Spleen (tissue), 7 donors: ENCODE measurements around the gene TTC7B.

Experiments
- POLR2A ChIP-seq, 3 donors: fragments of 450-650 bp; IDR thresholded peaks; one replicate each; pipeline ENCODE4 v1.5.1; 2017; ENCODE audit warnings: antibody characterized with exemption in 3 of 3, mild to moderate bottlenecking in 1 of 3
- TF ChIP-seq, protein P1 (sequence below), 11 experiments: fragments of 200-600 bp in 7 of 11; fragments of 450-650 bp in 4 of 11; sonication (generic) in 4 of 11; IDR thresholded peaks in 8 of 11; conservative IDR thresholded peaks in 3 of 11; 1 replicate in 7 of 11; 2 replicates in 4 of 11; pipeline versions ENCODE4 v1.4.0 to v1.8.0; 2016 to 2021; ENCODE audit warnings: antibody characterized with exemption in 11 of 11, inconsistent platforms in 4 of 11, mild to moderate bottlenecking in 1 of 11
- donor health status: DM: no; HTN: no; CAD: no; lungs with moderate emphysema.
- donor health status: DM: no; HTN: no; CAD: no.
- donor health status: DM: no; HTN: no; CAD: no.

DNA sequence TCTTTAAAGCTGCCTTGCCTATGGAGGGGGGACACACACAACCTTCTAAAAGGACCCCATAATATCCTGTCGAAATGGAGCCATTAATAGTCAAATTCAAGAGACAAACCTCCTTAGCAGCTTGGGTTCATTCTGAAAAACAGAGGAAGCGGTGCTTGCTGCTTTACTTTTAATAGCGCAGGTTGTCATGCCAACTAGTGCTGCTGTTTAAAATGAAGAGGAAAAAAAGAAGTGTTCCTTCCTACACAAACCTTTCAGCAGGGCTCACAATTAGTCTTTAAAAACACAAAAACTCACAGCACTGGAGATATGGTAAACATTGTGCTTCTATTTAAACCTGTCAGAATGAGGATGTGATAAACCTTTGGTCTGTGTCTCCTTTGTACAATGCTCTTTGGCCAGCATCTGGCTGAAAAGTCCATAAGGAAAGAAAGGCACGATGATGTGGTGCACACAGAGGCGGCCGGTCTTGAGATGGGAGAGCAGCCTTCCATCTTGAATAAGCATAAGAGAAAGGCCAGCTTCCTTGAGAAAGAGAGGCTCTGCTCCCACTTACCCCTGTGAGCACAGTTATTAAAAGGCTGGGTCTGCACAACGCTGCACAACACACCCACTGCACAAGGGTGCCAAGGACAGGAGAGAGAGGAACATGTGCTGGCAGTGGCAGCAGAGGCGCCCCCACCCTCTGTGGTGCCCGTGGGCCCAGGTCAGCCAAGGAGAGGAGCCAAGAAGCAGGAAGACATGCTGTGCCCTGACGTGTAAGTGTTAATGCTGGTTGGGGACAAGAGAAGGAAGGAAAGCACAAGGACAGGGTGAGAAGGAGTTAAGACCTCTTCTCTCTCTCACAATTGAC, 144.6 kb downstream of the TTC7B start:
- no peak for TF ChIP-seq POLR2A (IDR thresholded peaks at IDR 0.05)
- TF ChIP-seq, protein P1, sequence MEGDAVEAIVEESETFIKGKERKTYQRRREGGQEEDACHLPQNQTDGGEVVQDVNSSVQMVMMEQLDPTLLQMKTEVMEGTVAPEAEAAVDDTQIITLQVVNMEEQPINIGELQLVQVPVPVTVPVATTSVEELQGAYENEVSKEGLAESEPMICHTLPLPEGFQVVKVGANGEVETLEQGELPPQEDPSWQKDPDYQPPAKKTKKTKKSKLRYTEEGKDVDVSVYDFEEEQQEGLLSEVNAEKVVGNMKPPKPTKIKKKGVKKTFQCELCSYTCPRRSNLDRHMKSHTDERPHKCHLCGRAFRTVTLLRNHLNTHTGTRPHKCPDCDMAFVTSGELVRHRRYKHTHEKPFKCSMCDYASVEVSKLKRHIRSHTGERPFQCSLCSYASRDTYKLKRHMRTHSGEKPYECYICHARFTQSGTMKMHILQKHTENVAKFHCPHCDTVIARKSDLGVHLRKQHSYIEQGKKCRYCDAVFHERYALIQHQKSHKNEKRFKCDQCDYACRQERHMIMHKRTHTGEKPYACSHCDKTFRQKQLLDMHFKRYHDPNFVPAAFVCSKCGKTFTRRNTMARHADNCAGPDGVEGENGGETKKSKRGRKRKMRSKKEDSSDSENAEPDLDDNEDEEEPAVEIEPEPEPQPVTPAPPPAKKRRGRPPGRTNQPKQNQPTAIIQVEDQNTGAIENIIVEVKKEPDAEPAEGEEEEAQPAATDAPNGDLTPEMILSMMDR (IDR thresholded peaks at IDR 0.05 in 8 of 11, conservative IDR thresholded peaks at IDR 0.05 in 3 of 11), result no peak
